ENCODE measurements around the gene NUDCD3.
"Not testable (repeated sequence)": the region's sequence is repeated elsewhere in the genome, so short reads cannot be mapped to it uniquely, and the experiment has no call there.

Gene NUDCD3

GRCh38 chr7:44431091-44431608 lies 59.3 kb downstream of the NUDCD3 start:
- DNase-seq (ENCODE audit: low spot score) = peak; percentile 64
- TF ChIP-seq CTCF (IDR thresholded peaks at IDR 0.05; ENCODE audit: extremely low read depth, missing control alignments) = peak; percentile 38

DNA sequence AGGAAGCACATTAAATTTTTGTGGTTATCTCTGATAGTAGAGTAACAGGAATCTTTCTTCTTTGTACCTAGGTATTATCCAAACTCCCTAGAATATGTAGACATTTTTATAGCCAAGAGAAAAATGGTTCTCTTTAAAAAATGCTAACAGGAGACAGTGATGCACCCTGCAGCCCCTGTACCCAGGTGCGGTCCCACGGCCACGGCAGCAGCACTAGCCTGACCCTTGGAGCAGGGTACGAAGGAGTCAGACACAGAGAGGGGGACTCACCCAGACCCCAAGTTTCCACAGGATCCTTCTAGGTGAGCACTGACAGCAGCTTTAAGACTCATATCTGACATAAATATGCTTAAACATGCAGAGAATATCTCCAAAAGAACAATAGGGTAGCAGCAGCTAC lies 60.4 kb downstream of the NUDCD3 start:
- DNase-seq (ENCODE audit: low spot score) = no peak
- no peak for TF ChIP-seq CTCF (IDR thresholded peaks at IDR 0.05; ENCODE audit: extremely low read depth, missing control alignments)

- not testable (repeated sequence) for DNase-seq (ENCODE audit: low spot score)
Measured at GRCh38 chr7:44424762-44425161, 65.7 kb downstream of the NUDCD3 start.

DNA sequence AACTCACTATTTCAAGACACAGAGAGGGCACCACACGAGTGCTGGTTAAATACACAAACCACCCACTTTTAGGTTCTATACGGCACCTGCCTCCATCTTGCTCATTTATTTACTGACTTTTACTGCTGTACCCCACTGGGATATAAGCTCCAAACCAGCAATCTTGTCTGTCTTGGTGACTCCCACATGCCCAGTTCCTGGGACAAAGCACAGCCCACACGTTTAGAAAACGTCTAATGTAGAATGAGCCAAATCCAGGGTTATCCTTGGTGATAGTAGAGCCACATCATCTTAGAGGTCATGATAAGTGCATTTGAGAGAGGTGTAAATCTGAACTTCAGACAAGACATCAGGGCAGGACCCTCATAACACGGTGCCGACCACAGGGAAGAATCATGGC lies 73.5 kb downstream of the NUDCD3 start:
- no peak for DNase-seq (ENCODE audit: low spot score)
- no peak for TF ChIP-seq CTCF (IDR thresholded peaks at IDR 0.05; ENCODE audit: extremely low read depth, missing control alignments)

DNA sequence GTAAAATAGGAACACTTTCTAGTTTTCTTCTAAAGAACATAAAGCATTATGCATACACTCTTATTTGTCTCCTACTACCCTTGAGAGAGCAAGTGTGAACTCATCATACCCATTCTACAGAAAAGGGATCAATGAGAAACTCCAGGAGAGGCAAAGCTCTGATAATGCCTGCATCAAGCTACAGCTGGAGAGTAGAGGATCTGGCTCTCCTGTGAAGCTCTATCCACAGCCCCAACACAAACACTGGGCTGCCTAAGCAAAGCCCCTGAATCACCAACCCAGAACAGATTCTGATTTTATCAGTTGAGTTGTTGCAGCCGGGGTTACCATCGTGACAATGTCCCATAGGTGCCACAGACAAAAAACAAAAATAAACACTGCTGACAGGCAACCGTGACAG lies 74.9 kb downstream of the NUDCD3 start:
- TF ChIP-seq CTCF (IDR thresholded peaks at IDR 0.05; ENCODE audit: extremely low read depth, missing control alignments) = no peak
- DNase-seq (ENCODE audit: low spot score) = no peak

DNA sequence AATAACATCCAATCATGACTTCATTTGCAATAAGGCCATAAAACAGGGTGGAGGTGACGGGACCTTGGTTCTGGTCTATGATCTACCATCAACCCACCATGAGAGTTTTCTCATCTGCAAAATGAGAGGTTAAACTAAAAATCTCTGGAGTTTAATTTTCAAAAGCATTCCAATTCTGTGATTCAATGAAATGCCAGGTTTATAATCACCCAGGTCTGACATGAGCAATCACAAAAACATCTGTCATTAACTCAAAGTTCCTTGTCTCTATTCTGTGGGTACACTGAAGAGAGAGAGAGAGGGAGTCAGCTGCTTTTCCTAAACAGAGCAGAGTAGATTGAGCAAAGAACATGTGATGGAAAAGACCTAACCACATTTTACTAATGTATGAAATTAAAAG lies 75.4 kb downstream of the NUDCD3 start:
- no peak for TF ChIP-seq CTCF (IDR thresholded peaks at IDR 0.05; ENCODE audit: extremely low read depth, missing control alignments)
- no peak for DNase-seq (ENCODE audit: low spot score)

GRCh38 chr7:44411306-44411705 lies 79.2 kb downstream of the NUDCD3 start:
- TF ChIP-seq CTCF (IDR thresholded peaks at IDR 0.05; ENCODE audit: extremely low read depth, missing control alignments) = no peak
- DNase-seq (ENCODE audit: low spot score) = no peak

- no peak for TF ChIP-seq CTCF (IDR thresholded peaks at IDR 0.05; ENCODE audit: extremely low read depth, missing control alignments)
- DNase-seq (ENCODE audit: low spot score) = no peak
Measured at GRCh38 chr7:44408596-44408995, 81.9 kb downstream of the NUDCD3 start.

Data from GM20000 (cell line).